ENCODE measurements around the gene NPDC1. TPM values are rescaled to one million over a fixed set of nuclear protein-coding genes. Genes with fewer than 3 reads are reported as not detected.

Gene NPDC1
- total RNA-seq, 2 donors from 2014 or later, result 49.7 to 57.8 TPM

DNA sequence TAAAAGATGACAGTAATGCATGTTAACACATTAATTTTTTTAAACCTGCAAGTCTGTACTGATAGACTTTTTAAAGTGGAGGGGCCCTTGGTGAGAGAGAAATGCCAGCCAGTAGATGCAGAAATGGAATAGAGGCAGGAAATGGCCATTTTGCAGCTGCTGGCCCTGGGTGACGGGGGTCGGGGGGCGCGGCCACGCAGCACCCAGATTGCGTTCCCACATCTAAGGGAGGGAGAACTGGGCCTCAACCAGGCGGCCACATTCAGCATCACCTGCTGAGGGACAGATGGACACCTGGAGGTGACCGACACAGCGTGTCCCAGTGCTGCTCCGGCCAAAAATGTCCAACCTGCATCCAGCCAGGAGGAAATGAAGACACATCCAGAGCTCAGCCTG lies 43.3 kb downstream of the NPDC1 start:
- TF ChIP-seq CTCF (IDR thresholded peaks at IDR 0.05), result no peak
- Histone ChIP-seq H3K27ac (no peak overlapping the region), H3K4me1 (no peaks in the 10 kb centered on the region), H3K9me3 (no peaks in the 10 kb centered on the region), H3K27me3 (no peaks in the 10 kb centered on the region), H3K36me3 (no peaks in the 10 kb centered on the region), H3K4me3 (no peak overlapping the region)
- no peak for DNase-seq (ENCODE audit: low spot score)

DNA sequence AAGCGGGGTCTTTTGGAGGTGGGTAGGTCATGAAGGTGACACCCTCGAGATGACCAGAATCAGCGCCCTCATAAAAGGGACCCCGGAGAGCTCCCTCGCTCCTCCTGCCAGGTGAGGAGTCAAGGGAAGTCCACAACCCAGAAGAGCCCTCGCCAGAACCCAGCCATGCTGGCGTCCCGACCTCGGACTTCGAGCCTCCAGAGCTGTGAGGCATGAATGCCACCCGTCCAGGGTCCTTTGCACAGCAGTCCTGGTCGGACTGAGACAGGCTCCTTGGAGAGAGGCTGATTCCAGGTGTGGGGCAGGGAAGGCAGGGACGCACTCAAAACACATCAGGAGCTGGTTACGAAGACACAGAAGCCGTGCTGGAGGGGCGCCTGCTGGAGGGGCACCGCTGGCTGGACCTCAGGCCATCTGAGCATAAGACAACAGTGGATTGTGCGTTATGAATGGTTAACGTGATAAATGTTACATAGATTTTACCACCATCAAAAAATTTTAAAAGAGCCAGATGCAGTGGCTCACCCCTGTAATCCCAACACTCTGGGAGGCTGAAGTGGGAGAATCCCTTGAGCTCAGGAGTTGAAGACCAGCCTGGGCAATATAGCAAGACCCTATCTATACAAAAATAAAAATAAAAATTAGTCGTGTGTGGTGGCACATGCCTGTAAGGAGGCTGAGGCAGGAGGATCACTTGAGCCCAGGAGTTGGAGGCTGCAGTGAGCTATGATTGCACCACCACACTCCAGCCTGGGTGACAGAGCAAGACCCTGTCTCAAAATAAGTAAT lies 43.9 kb downstream of the NPDC1 start:
- no peaks in the 10 kb centered on the region for H3K36me3 ChIP-seq
- H3K4me3 ChIP-seq, result no peak overlapping the region
- peaks cover 0 to 1% of the 10 kb centered on the region in 2 donors for H3K4me1 ChIP-seq
- H3K9me3 ChIP-seq, result no peaks in the 10 kb centered on the region
- TF ChIP-seq CTCF (IDR thresholded peaks at IDR 0.05), result no peak
- no peak overlapping the region for H3K27ac ChIP-seq
- no peak for DNase-seq (ENCODE audit: low spot score)
- no peaks in the 10 kb centered on the region for H3K27me3 ChIP-seq

GRCh38 chr9:137000177-137000930 lies 45.6 kb downstream of the NPDC1 start:
- no peaks in the 10 kb centered on the region for H3K27me3 ChIP-seq
- H3K9me3 ChIP-seq, result no peaks in the 10 kb centered on the region
- H3K27ac ChIP-seq, result no peak overlapping the region
- H3K4me1 ChIP-seq, result peaks cover 0 to 18% of the 10 kb centered on the region in 2 donors
- no peak overlapping the region for H3K4me3 ChIP-seq
- no peaks in the 10 kb centered on the region for H3K36me3 ChIP-seq
- TF ChIP-seq CTCF (IDR thresholded peaks at IDR 0.05), result no peak
- no peak for DNase-seq (ENCODE audit: low spot score)

DNA sequence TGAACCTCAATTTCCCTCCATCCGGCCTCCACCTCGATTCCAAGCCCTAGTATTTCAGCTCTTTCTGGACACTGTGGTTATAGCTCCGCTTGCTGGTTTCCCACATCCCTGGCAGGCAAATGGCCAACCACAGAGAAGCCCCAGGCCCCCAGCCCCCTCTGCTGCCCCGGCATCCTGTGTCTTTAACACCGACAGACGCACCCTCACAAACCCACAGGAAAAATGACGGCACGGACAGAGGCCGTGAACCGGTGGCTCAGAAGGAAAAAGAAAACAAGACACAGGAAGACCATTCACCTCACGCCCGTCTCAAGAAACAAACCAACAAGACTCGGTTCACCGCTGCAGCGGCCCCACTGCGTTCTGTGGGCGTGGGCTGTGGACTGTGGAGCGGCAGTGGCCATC lies 48.1 kb downstream of the NPDC1 start:
- TF ChIP-seq CTCF (IDR thresholded peaks at IDR 0.05), result peak in 1 of 2 donors; percentile 22
- Histone ChIP-seq H3K9me3 (no peaks in the 10 kb centered on the region), H3K36me3 (no peaks in the 10 kb centered on the region), H3K4me1 (peaks cover 0 to 43% of the 10 kb centered on the region in 2 donors), H3K4me3 (no peak overlapping the region), H3K27me3 (no peaks in the 10 kb centered on the region), H3K27ac (no peak overlapping the region)
- DNase-seq (ENCODE audit: low spot score), result no peak

- no peak for DNase-seq (ENCODE audit: low spot score)
- TF ChIP-seq CTCF (IDR thresholded peaks at IDR 0.05), result no peak
- H3K27ac ChIP-seq, result no peak overlapping the region
- no peaks in the 10 kb centered on the region for H3K9me3 ChIP-seq
- H3K4me1 ChIP-seq, result peaks cover 0 to 48% of the 10 kb centered on the region in 2 donors
- H3K27me3 ChIP-seq, result no peaks in the 10 kb centered on the region
- H3K4me3 ChIP-seq, result no peak overlapping the region
- H3K36me3 ChIP-seq, result no peaks in the 10 kb centered on the region
These were observed 48.6 kb downstream of the NPDC1 start for GRCh38 chr9:136997371-136997770.

All from right atrium auricular region (tissue), 2 donors.